HG03442 (cell line): ENCODE data around the gene INPP5D.
A peak's percentile ranks its signal among the peaks of the same experiment; 100 is the strongest.
"Not testable (repeated sequence)": the region's sequence is repeated elsewhere in the genome, so short reads cannot be mapped to it uniquely, and the experiment has no call there.

Experiments
- ATAC-seq: cut with Tn5 transposase; IDR thresholded peaks from one replicate; pipeline ENCODE4 v1.9.1; 2021; ENCODE audit warnings: mild to moderate bottlenecking, moderate library complexity; ENCODE audit not compliant: unreplicated experiment

INPP5D gene

GRCh38 chr2:233115741-233116140, 55.6 kb downstream of the INPP5D start:
- ATAC-seq = no peak

GRCh38 chr2:233116946-233117345, 56.8 kb downstream of the INPP5D start:
- ATAC-seq = no peak

GRCh38 chr2:233117351-233117750, 57.2 kb downstream of the INPP5D start:
- no peak for ATAC-seq

- ATAC-seq = no peak
Observed at GRCh38 chr2:233117811-233118647, 57.9 kb downstream of the INPP5D start.

GRCh38 chr2:233118648-233119000, 58.5 kb downstream of the INPP5D start:
- ATAC-seq = no peak

- no peak for ATAC-seq
Observed at GRCh38 chr2:233119123-233119522, 59.0 kb downstream of the INPP5D start.

GRCh38 chr2:233119806-233120205, 59.7 kb downstream of the INPP5D start:
- no peak for ATAC-seq

- ATAC-seq = no peak
Observed at GRCh38 chr2:233120459-233120858, 60.3 kb downstream of the INPP5D start.

- ATAC-seq = no peak
Observed at GRCh38 chr2:233121856-233122255, 61.7 kb downstream of the INPP5D start.

GRCh38 chr2:233122541-233122940, 62.4 kb downstream of the INPP5D start:
- no peak for ATAC-seq

GRCh38 chr2:233123576-233123975, 63.4 kb downstream of the INPP5D start:
- ATAC-seq = not testable (repeated sequence)

- peak; percentile 79 for ATAC-seq
Observed at GRCh38 chr2:233124421-233125080, 64.4 kb downstream of the INPP5D start.

- no peak for ATAC-seq
Observed at GRCh38 chr2:233125455-233126065, 65.4 kb downstream of the INPP5D start.

- no peak for ATAC-seq
Observed at GRCh38 chr2:233129351-233129978, 69.3 kb downstream of the INPP5D start.

- no peak for ATAC-seq
Observed at GRCh38 chr2:233130024-233130423, 69.9 kb downstream of the INPP5D start.

- ATAC-seq = no peak
Observed at GRCh38 chr2:233130481-233131020, 70.4 kb downstream of the INPP5D start.

GRCh38 chr2:233131936-233132720, 72.0 kb downstream of the INPP5D start:
- ATAC-seq = no peak

- no peak for ATAC-seq
Observed at GRCh38 chr2:233133239-233133638, 73.1 kb downstream of the INPP5D start.

- ATAC-seq = no peak
Observed at GRCh38 chr2:233135421-233135820, 75.3 kb downstream of the INPP5D start.

- no peak for ATAC-seq
Observed at GRCh38 chr2:233137040-233137439, 76.9 kb downstream of the INPP5D start.
